Gastrocnemius medialis (tissue), 4 donors: ENCODE measurements around the gene IGF1R. TPM values are rescaled to one million over a fixed set of nuclear protein-coding genes. Genes with fewer than 3 reads are reported as not detected.

Source experiments
- ATAC-seq, 2 donors: fragments of 150-250 bp; one replicate each; pipeline ENCODE4 v1.9.1; 2016
- DNase-seq, 2 donors: peaks; one replicate each; pipeline ENCODE4 v3.0.0-alpha.2; 2019
- H3K27ac ChIP-seq, 4 donors: fragments of 200-600 bp; sonication (generic); 1 replicate in 1 of 4; 2 replicates in 3 of 4; pipeline ENCODE4 v1.5.1; 2016 to 2018; ENCODE audit warnings: mild to moderate bottlenecking in 2 of 4, moderate library complexity in 1 of 4
- H3K27me3 ChIP-seq, 3 donors: fragments of 200-600 bp; sonication (generic) in 2 of 3; 1 replicate in 1 of 3; 2 replicates in 2 of 3; pipeline versions ENCODE4 v1.5.1 to v1.6.0; 2016 to 2019; ENCODE audit warnings: mild to moderate bottlenecking in 1 of 3, moderate library complexity in 1 of 3
- H3K36me3 ChIP-seq, 2 donors: fragments of 200-600 bp; sonication (generic) in 1 of 2; one replicate each; pipeline ENCODE4 v1.5.1; 2017 to 2018
- H3K4me1 ChIP-seq, 2 donors: fragments of 200-600 bp; sonication (generic) in 1 of 2; one replicate each; pipeline ENCODE4 v1.5.1; 2016 to 2017; ENCODE audit warnings: mild to moderate bottlenecking in 2 of 2
- H3K4me3 ChIP-seq, 4 donors: fragments of 200-600 bp; sonication (generic) in 3 of 4; 1 replicate in 1 of 4; 2 replicates in 3 of 4; pipeline ENCODE4 v1.5.1; 2016 to 2019; ENCODE audit warnings: mild to moderate bottlenecking in 2 of 4
- H3K9me3 ChIP-seq, 3 donors: fragments of 200-600 bp; sonication (generic) in 2 of 3; 1 replicate in 1 of 3; 2 replicates in 2 of 3; pipeline ENCODE4 v1.5.1; 2016 to 2019
- POLR2A ChIP-seq, 2 donors: fragments of 450-650 bp; IDR thresholded peaks; one replicate each; pipeline ENCODE4 v1.6.1; 2017; ENCODE audit warnings: antibody characterized with exemption in 2 of 2, mild to moderate bottlenecking in 2 of 2, moderate library complexity in 2 of 2
- in situ Hi-C, 4 donors: fragments of 200-750 bp; cut with MboI; loops; one replicate each; pipeline versions ENCODE4 v1.15.0 to v1.8.0; 2017; ENCODE audit warnings: low sequenced_read_pairs in 4 of 4
- intact Hi-C: fragments of 100-400 bp; cut with DNase I; formaldehyde crosslinking; loops from one replicate; pipeline ENCODE4 v1.15.1; 2023; ENCODE audit warnings: low total_unique reads
- total RNA-seq, 4 donors: library from RNA; depleted of rRNA; stranded (reverse); fragments of >200 nt; gene quantifications; one replicate each; pipeline versions ENCODE4 v1.1.0 to v1.2.3, GENCODE V29; 2016
- TF ChIP-seq, protein P1 (sequence below), 5 experiments: fragments of 450-650 bp in 3 of 5; fragments of 200-600 bp in 2 of 5; sonication (generic) in 2 of 5; IDR thresholded peaks in 4 of 5; conservative IDR thresholded peaks in 1 of 5; 1 replicate in 4 of 5; 2 replicates in 1 of 5; pipeline ENCODE4 v1.5.1; 2016 to 2019; ENCODE audit warnings: antibody characterized with exemption in 5 of 5, mild to moderate bottlenecking in 3 of 5, moderate library complexity in 3 of 5

Gene IGF1R
- total RNA-seq, 4 donors from 2014 or later: 10.1 to 50.4 (median 12.3) TPM

DNA sequence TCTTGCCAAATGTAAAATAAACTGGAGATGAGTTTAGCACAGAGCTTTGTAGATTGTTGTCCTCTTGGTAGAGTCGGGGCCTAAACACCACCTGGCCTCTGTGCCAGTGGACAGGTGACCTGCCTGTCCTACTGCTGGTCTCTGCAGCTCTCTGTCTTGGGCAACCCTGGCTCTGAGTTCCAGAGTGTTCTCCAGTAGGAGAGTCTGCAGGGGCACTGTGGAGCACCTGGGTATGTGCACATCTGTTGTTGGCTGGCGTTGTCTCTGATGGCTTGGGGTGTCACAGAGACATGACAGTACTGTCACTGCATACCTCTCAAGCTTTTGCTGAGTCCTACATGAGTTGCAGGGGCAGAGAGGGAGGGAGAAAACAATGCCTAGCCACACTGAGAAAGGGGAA is 112.6 kb downstream of the IGF1R start:
- H3K27me3 ChIP-seq: no peaks in the 10 kb centered on the region
- intact Hi-C loops: no loop called here
- no peak for DNase-seq
- no peak for TF ChIP-seq POLR2A (IDR thresholded peaks at IDR 0.05)
- TF ChIP-seq, protein P1, sequence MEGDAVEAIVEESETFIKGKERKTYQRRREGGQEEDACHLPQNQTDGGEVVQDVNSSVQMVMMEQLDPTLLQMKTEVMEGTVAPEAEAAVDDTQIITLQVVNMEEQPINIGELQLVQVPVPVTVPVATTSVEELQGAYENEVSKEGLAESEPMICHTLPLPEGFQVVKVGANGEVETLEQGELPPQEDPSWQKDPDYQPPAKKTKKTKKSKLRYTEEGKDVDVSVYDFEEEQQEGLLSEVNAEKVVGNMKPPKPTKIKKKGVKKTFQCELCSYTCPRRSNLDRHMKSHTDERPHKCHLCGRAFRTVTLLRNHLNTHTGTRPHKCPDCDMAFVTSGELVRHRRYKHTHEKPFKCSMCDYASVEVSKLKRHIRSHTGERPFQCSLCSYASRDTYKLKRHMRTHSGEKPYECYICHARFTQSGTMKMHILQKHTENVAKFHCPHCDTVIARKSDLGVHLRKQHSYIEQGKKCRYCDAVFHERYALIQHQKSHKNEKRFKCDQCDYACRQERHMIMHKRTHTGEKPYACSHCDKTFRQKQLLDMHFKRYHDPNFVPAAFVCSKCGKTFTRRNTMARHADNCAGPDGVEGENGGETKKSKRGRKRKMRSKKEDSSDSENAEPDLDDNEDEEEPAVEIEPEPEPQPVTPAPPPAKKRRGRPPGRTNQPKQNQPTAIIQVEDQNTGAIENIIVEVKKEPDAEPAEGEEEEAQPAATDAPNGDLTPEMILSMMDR (IDR thresholded peaks at IDR 0.05 in 4 of 5, conservative IDR thresholded peaks at IDR 0.05 in 1 of 5): no peak
- ATAC-seq: no peak
- H3K36me3 ChIP-seq: no peaks in the 10 kb centered on the region
- H3K27ac ChIP-seq: no peak overlapping the region
- no peak overlapping the region for H3K4me3 ChIP-seq
- H3K9me3 ChIP-seq: no peaks in the 10 kb centered on the region
- H3K4me1 ChIP-seq: peaks cover 12 to 48% of the 10 kb centered on the region in 2 donors
- in situ Hi-C loops: loop anchor here in 2 of 4 donors (25.0 kb wide), 2 partner anchors 451 to 476 kb away; partner anchors contain the start of gene TTC23 (in 1 of the 2)

DNA sequence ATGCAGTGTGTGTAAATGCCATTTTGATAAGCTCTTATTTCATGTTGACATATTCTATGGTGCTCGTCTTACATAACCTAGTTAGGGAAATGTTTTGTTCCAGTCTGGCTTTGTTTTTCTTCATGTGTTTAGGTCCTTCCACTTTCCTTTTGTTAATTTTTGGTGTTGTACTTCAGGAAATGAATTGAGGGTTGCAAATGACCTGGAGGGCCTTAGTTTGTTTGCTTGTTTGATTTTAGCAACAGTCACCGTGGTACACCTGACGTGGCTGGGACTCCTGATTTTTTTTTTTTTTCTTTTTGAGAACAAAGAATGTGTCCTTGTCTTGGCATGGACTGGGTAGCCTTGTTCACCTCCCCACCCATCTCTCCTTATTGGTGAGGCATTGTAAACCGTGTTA is 114.8 kb downstream of the IGF1R start:
- Histone ChIP-seq H3K27ac (no peak overlapping the region), H3K27me3 (no peaks in the 10 kb centered on the region), H3K36me3 (no peaks in the 10 kb centered on the region), H3K4me3 (no peak overlapping the region), H3K9me3 (no peaks in the 10 kb centered on the region), H3K4me1 (peaks cover 12 to 48% of the 10 kb centered on the region in 2 donors)
- no peak for DNase-seq
- in situ Hi-C loops (loop anchor here in 2 of 4 donors (25.0 kb wide), 2 partner anchors 449 to 474 kb away; partner anchors contain the start of gene TTC23 (in 1 of the 2)), intact Hi-C loops (no loop called here)
- no peak for ATAC-seq
- no peak for TF ChIP-seq POLR2A (IDR thresholded peaks at IDR 0.05)
- TF ChIP-seq, protein P1 (IDR thresholded peaks at IDR 0.05 in 4 of 5, conservative IDR thresholded peaks at IDR 0.05 in 1 of 5): no peak

DNA sequence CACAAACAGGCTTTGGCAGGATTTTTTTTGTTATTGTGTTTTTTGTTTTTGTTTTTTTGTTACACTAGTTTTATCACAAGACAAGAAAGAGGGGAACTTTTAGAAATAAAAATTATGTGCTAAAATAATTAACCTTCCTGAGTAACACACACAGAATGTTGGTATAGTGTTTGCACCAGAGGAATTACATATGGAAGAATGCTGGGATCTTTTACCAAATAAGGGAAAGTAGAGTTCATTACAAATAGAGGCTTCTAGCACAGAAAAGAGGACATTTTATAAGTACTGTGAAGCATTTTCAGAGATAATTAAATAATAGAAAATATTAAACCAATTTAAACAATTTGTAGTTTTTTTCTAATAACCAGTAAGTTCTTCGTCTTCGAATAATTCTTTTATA is 116.0 kb downstream of the IGF1R start:
- Histone ChIP-seq H3K27ac (no peak overlapping the region), H3K27me3 (no peaks in the 10 kb centered on the region), H3K9me3 (no peaks in the 10 kb centered on the region), H3K4me3 (no peak overlapping the region), H3K36me3 (no peaks in the 10 kb centered on the region), H3K4me1 (peaks cover 12 to 40% of the 10 kb centered on the region in 2 donors)
- TF ChIP-seq, protein P1 (IDR thresholded peaks at IDR 0.05 in 4 of 5, conservative IDR thresholded peaks at IDR 0.05 in 1 of 5): no peak
- no peak for TF ChIP-seq POLR2A (IDR thresholded peaks at IDR 0.05)
- DNase-seq: no peak
- intact Hi-C loops: no loop called here
- ATAC-seq: no peak
- in situ Hi-C loops: loop anchor here in 2 of 4 donors (25.0 kb wide), 2 partner anchors 448 to 473 kb away; partner anchors contain the start of gene TTC23 (in 1 of the 2)

DNA sequence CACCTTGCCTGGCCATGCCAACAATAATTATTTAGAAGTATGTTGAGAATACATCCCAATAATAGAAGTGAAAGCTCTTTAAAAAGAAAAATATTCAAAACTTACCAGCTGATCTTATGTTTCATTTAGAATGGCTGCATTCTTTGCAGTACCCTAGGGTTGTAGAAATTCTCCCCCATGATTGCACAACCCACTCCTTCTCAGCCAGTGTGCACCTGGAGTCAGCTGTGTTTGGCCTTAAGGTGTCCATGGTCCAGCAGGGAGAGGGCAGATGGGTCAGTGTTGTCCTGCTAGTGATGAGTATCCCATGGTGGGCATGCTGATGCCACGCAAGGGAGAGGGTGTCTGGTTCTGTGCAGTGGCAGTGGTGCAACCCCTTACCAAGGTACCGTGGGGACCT is 117.3 kb downstream of the IGF1R start:
- intact Hi-C loops: no loop called here
- ATAC-seq: no peak
- in situ Hi-C loops: loop anchor here in 2 of 4 donors (25.0 kb wide), 2 partner anchors 447 to 472 kb away; partner anchors contain the start of gene TTC23 (in 1 of the 2)
- TF ChIP-seq, protein P1 (IDR thresholded peaks at IDR 0.05 in 4 of 5, conservative IDR thresholded peaks at IDR 0.05 in 1 of 5): no peak
- no peak for TF ChIP-seq POLR2A (IDR thresholded peaks at IDR 0.05)
- DNase-seq: no peak
- no peak overlapping the region for H3K4me3 ChIP-seq
- peaks cover 12 to 33% of the 10 kb centered on the region in 2 donors for H3K4me1 ChIP-seq
- no peaks in the 10 kb centered on the region for H3K27me3 ChIP-seq
- no peaks in the 10 kb centered on the region for H3K36me3 ChIP-seq
- no peak overlapping the region for H3K27ac ChIP-seq
- no peaks in the 10 kb centered on the region for H3K9me3 ChIP-seq
